Colon (tissue), 2 donors: ENCODE measurements around the gene FAM9C.
"Not testable (repeated sequence)": the region's sequence is repeated elsewhere in the genome, so short reads cannot be mapped to it uniquely, and the experiment has no call there.

Experiments
- FAIRE-seq: peaks from 2 replicates; lab custom pipeline; 2012; peaks lifted over from hg19 to GRCh38; lab: Jason Lieb, UNC
- donor health status: control.
- donor health status: control.

Gene FAM9C

GRCh38 chrX:13076176-13076961 lies 31.9 kb upstream of the FAM9C start:
- no peak for FAIRE-seq

- no peak for FAIRE-seq
These were observed 30.2 kb upstream of the FAM9C start for GRCh38 chrX:13074297-13075262.

- no peak for FAIRE-seq
These were observed 25.5 kb upstream of the FAM9C start for GRCh38 chrX:13069771-13070416.

- no peak for FAIRE-seq
These were observed 24.2 kb upstream of the FAM9C start for GRCh38 chrX:13068651-13069050.

- peak; percentile 28 for FAIRE-seq
These were observed 23.4 kb upstream of the FAM9C start for GRCh38 chrX:13067773-13068172.

- no peak for FAIRE-seq
These were observed 22.0 kb upstream of the FAM9C start for GRCh38 chrX:13066391-13066790.

GRCh38 chrX:13064599-13065143 lies 20.3 kb upstream of the FAM9C start:
- no peak for FAIRE-seq

GRCh38 chrX:13063124-13063523 lies 18.7 kb upstream of the FAM9C start:
- not testable (repeated sequence) for FAIRE-seq

GRCh38 chrX:13062331-13062730 lies 17.9 kb upstream of the FAM9C start:
- FAIRE-seq, result not testable (repeated sequence)

GRCh38 chrX:13061215-13061708 lies 16.8 kb upstream of the FAM9C start:
- not testable (repeated sequence) for FAIRE-seq

GRCh38 chrX:13059637-13060499 lies 15.4 kb upstream of the FAM9C start:
- FAIRE-seq, result no peak

GRCh38 chrX:13055486-13055885 lies 11.1 kb upstream of the FAM9C start:
- no peak for FAIRE-seq

- FAIRE-seq, result no peak
These were observed 8.8 kb upstream of the FAM9C start for GRCh38 chrX:13053171-13053570.

GRCh38 chrX:13051529-13052172 lies 7.2 kb upstream of the FAM9C start:
- FAIRE-seq, result no peak

- no peak for FAIRE-seq
These were observed 6.7 kb upstream of the FAM9C start for GRCh38 chrX:13051167-13051528.

GRCh38 chrX:13050151-13050550 lies 5.7 kb upstream of the FAM9C start:
- no peak for FAIRE-seq

GRCh38 chrX:13048280-13048679 lies 3.9 kb upstream of the FAM9C start:
- no peak for FAIRE-seq

- no peak for FAIRE-seq
These were observed 3.3 kb upstream of the FAM9C start for GRCh38 chrX:13047759-13048158.

- FAIRE-seq, result peak; percentile 31
These were observed 1.9 kb upstream of the FAM9C start for GRCh38 chrX:13046141-13046855.

GRCh38 chrX:13043938-13044337 lies 482 bp downstream of the FAM9C start:
- no peak for FAIRE-seq
